Transverse colon (tissue), 3 donors: Measurements from ENCODE around the gene MKLN1.

Experiments
- POLR2A ChIP-seq: fragments of 450-650 bp; IDR thresholded peaks from one replicate; pipeline ENCODE4 v1.6.1; 2016; ENCODE audit warnings: antibody characterized with exemption, mild to moderate bottlenecking, moderate library complexity
- TF ChIP-seq, protein P1 (sequence below), 5 experiments: fragments of 200-600 bp in 3 of 5; fragments of 450-650 bp in 2 of 5; sonication (generic) in 3 of 5; IDR thresholded peaks; 1 replicate in 2 of 5; 2 replicates in 3 of 5; pipeline ENCODE4 v1.5.1; 2016 to 2017; ENCODE audit warnings: antibody characterized with exemption in 5 of 5, inconsistent platforms in 3 of 5, mild to moderate bottlenecking in 2 of 5, moderate library complexity in 1 of 5

DNA sequence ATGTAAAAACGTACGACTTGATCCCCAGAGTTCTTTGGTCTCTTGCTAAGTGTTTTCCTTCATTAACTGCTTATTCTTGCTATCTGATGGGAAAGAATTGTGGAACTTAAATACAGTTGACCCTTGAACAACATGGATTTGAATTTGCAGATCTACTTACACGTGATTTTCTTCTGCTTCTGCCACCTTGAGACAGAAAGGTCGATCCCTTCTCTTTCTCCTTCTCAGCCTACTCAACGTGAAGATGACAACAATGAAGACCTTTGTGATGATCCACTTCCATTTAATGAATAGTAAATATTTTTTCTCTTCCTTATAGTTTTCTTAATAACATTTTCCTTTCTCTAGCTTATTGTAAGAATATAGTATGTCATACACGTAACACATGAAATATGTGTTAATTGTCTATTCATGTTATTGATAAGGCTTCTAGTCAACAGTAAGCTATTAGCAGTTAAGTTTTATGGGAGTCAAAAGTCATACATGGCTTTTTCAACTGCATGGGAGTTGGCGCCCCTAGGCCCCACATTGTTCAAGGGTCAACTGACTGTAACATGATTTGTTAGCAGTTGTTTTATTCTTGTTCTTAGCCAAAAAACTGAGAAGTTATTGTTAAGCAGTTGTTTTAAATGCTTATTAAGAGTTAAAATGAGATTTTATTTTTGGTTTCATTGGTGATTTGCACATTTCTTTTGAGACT, 11.2 kb downstream of the MKLN1 start:
- TF ChIP-seq, protein P1, sequence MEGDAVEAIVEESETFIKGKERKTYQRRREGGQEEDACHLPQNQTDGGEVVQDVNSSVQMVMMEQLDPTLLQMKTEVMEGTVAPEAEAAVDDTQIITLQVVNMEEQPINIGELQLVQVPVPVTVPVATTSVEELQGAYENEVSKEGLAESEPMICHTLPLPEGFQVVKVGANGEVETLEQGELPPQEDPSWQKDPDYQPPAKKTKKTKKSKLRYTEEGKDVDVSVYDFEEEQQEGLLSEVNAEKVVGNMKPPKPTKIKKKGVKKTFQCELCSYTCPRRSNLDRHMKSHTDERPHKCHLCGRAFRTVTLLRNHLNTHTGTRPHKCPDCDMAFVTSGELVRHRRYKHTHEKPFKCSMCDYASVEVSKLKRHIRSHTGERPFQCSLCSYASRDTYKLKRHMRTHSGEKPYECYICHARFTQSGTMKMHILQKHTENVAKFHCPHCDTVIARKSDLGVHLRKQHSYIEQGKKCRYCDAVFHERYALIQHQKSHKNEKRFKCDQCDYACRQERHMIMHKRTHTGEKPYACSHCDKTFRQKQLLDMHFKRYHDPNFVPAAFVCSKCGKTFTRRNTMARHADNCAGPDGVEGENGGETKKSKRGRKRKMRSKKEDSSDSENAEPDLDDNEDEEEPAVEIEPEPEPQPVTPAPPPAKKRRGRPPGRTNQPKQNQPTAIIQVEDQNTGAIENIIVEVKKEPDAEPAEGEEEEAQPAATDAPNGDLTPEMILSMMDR (IDR thresholded peaks at IDR 0.05) = no peak
- TF ChIP-seq POLR2A = no peak
